ENCODE results near the gene CHD8. TPM values are rescaled to one million over a fixed set of nuclear protein-coding genes. Genes with fewer than 3 reads are reported as not detected.
"Not testable (repeated sequence)": the region's sequence is repeated elsewhere in the genome, so short reads cannot be mapped to it uniquely, and the experiment has no call there.

Gene CHD8
- total RNA-seq, 1 experiment from 2014 or later = 135 TPM

DNA sequence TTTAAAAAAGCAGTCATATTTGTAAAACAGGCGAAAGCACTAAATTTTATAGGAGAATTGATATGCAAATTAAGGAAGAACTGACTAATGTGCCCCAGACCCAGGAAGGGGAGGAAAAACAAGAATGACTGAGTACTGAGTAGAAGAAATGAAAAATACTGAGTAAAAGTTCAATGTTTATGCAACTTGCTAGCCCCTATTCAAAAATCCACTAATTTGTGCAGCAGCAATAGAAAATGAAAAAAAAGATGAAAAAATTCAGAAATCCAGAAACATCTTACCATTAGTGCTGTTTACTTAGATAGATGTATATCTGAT is 6.1 kb downstream of the CHD8 start:
- no peak overlapping the region for H3K4me3 Mint-ChIP-seq

DNA sequence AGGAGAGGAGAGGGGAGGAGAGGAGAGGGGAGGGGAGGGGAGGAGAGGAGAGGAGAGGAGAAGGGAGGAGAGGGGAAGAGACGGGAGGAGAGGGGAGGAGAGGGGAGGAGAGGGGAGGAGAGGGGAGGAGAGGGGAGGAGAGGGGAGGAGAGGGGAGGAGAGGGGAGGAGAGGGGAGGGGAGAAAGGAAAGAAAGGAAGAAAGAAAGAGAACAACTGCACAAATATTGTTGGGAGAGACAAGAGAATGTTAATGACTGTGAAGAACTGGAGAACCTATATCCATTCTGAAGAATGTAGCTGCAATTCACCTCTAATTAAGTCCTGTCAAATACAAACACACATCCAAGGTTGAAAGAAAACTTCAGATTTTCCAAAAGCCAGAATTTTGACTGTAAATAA is 13.3 kb downstream of the CHD8 start:
- H3K9me3 Mint-ChIP-seq; H3K4me1 ChIP-seq (ENCODE audit: insufficient read depth, low read length); H4K20me1 ChIP-seq (ENCODE audit: control insufficient read depth, insufficient read depth, insufficient read length); H3K4me2 ChIP-seq (ENCODE audit: insufficient read depth, insufficient read length, low read length); H3K4me3 Mint-ChIP-seq; H2BK12ac ChIP-seq (ENCODE audit: insufficient read length, low read depth, low read length); H3K27me3 Mint-ChIP-seq (ENCODE audit: low read depth); H2BK20ac ChIP-seq (ENCODE audit: low read depth, low read length, poor library complexity, severe bottlenecking); H4K8ac ChIP-seq (replicated peaks; ENCODE audit: insufficient read length, low read depth, low read length); H2BK15ac ChIP-seq (ENCODE audit: low read depth, low read length); H3K23me2 ChIP-seq (ENCODE audit: insufficient read length, low read depth, low read length, poor library complexity, severe bottlenecking); H3K9ac ChIP-seq (ENCODE audit: extremely low read depth, insufficient read length, low read length); H4K91ac ChIP-seq (ENCODE audit: insufficient read length, low read depth, low read length); H3K9me3 ChIP-seq (ENCODE audit: control insufficient read depth, low read depth, low read length); H3K27ac ChIP-seq (ENCODE audit: insufficient read length, low read depth, low read length); H3T11ph ChIP-seq (ENCODE audit: low read length); H3K23ac ChIP-seq (ENCODE audit: insufficient read length, low read depth, low read length); H3K56ac ChIP-seq (ENCODE audit: insufficient read length, low read depth, low read length); H3K79me1 ChIP-seq (ENCODE audit: insufficient read depth, low read depth, low read length, poor library complexity, severe bottlenecking); H2AFZ ChIP-seq (ENCODE audit: low read length); H4K5ac ChIP-seq (ENCODE audit: insufficient read length, low read depth, low read length); H3K4ac ChIP-seq (ENCODE audit: low read depth, low read length); H3K27ac Mint-ChIP-seq; H2BK5ac ChIP-seq (ENCODE audit: insufficient read length, low read length); H3K27me3 ChIP-seq (ENCODE audit: insufficient read depth, low read length); H2BK120ac ChIP-seq (ENCODE audit: low read depth, low read length, poor library complexity, severe bottlenecking); DNase-seq; H3K18ac ChIP-seq (ENCODE audit: insufficient read length, low read depth, low read length); H2AK5ac ChIP-seq (ENCODE audit: insufficient read length, low read length); H3K14ac ChIP-seq (ENCODE audit: insufficient read depth, low read length): not testable (repeated sequence)
- peaks cover 18% of the 10 kb centered on the region; the same call in 1 of the 2 replicates for H3K79me2 ChIP-seq (ENCODE audit: insufficient read depth, low read length)
- peaks cover 5 to 15% (median 8%) of the 10 kb centered on the region in 3 experiments; a peak in 5 of 7 replicates for H3K36me3 Mint-ChIP-seq (ENCODE audit: insufficient read depth in 1 of 3, low read depth in 3 of 3)
- peaks cover 9 to 16% of the 10 kb centered on the region in 2 experiments for H3K4me1 Mint-ChIP-seq
- no CpG with 5 or more reads among the region's 1 CpG for WGBS (ENCODE audit: extremely low coverage, insufficient read length, low lambda C conversion rate)

More for the DNA sequence above, 6.1 kb downstream of the CHD8 start:
- H3K4me2 ChIP-seq (ENCODE audit: insufficient read depth, insufficient read length, low read length) = no peak overlapping the region
- no peak overlapping the region for H3T11ph ChIP-seq (ENCODE audit: low read length)
- no peak overlapping the region for H4K8ac ChIP-seq (replicated peaks; ENCODE audit: insufficient read length, low read depth, low read length)
- Mint-ChIP-seq H3K27ac (no peak overlapping the region; a peak in 1 of 7 replicates), H3K36me3 (ENCODE audit: insufficient read depth in 1 of 3, low read depth in 3 of 3) (peaks cover 12 to 43% (median 40%) of the 10 kb centered on the region in 3 experiments), H3K4me1 (peaks cover 7 to 19% of the 10 kb centered on the region in 2 experiments), H3K9me3 (no peaks in the 10 kb centered on the region), H3K27me3 (ENCODE audit: low read depth) (no peaks in the 10 kb centered on the region)
- no peak overlapping the region for H4K91ac ChIP-seq (ENCODE audit: insufficient read length, low read depth, low read length)
- peaks cover 28% of the 10 kb centered on the region for H3K79me2 ChIP-seq (ENCODE audit: insufficient read depth, low read length)
- H3K4me1 ChIP-seq (ENCODE audit: insufficient read depth, low read length) = no peaks in the 10 kb centered on the region; the same call in 1 of the 2 replicates
- no CpG with 5 or more reads among the region's 1 CpG for WGBS (ENCODE audit: extremely low coverage, insufficient read length, low lambda C conversion rate)
- H3K9me3 ChIP-seq (ENCODE audit: control insufficient read depth, low read depth, low read length) = no peaks in the 10 kb centered on the region
- no peak overlapping the region for H2AFZ ChIP-seq (ENCODE audit: low read length)
- no peak overlapping the region for H3K18ac ChIP-seq (ENCODE audit: insufficient read length, low read depth, low read length)
- no peak overlapping the region for H2AK5ac ChIP-seq (ENCODE audit: insufficient read length, low read length)
- TF ChIP-seq, protein P1, sequence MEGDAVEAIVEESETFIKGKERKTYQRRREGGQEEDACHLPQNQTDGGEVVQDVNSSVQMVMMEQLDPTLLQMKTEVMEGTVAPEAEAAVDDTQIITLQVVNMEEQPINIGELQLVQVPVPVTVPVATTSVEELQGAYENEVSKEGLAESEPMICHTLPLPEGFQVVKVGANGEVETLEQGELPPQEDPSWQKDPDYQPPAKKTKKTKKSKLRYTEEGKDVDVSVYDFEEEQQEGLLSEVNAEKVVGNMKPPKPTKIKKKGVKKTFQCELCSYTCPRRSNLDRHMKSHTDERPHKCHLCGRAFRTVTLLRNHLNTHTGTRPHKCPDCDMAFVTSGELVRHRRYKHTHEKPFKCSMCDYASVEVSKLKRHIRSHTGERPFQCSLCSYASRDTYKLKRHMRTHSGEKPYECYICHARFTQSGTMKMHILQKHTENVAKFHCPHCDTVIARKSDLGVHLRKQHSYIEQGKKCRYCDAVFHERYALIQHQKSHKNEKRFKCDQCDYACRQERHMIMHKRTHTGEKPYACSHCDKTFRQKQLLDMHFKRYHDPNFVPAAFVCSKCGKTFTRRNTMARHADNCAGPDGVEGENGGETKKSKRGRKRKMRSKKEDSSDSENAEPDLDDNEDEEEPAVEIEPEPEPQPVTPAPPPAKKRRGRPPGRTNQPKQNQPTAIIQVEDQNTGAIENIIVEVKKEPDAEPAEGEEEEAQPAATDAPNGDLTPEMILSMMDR (conservative IDR thresholded peaks at IDR 0.05) = no peak
- H3K23me2 ChIP-seq (ENCODE audit: insufficient read length, low read depth, low read length, poor library complexity, severe bottlenecking) = peaks cover 3% of the 10 kb centered on the region
- no peak overlapping the region for H2BK20ac ChIP-seq (ENCODE audit: low read depth, low read length, poor library complexity, severe bottlenecking)
- peaks cover 4% of the 10 kb centered on the region for H3K79me1 ChIP-seq (ENCODE audit: insufficient read depth, low read depth, low read length, poor library complexity, severe bottlenecking)
- H2BK12ac ChIP-seq (ENCODE audit: insufficient read length, low read depth, low read length) = no peak overlapping the region
- no peak overlapping the region for H3K56ac ChIP-seq (ENCODE audit: insufficient read length, low read depth, low read length)
- no peak overlapping the region for H3K27ac ChIP-seq (ENCODE audit: insufficient read length, low read depth, low read length)
- no peak overlapping the region for H4K5ac ChIP-seq (ENCODE audit: insufficient read length, low read depth, low read length)
- DNase-seq = no peak
- H3K4ac ChIP-seq (ENCODE audit: low read depth, low read length) = no peak overlapping the region
- H3K14ac ChIP-seq (ENCODE audit: insufficient read depth, low read length) = no peak overlapping the region
- no peaks in the 10 kb centered on the region for H4K20me1 ChIP-seq (ENCODE audit: control insufficient read depth, insufficient read depth, insufficient read length)
- H2BK5ac ChIP-seq (ENCODE audit: insufficient read length, low read length) = no peak overlapping the region
- H2BK120ac ChIP-seq (ENCODE audit: low read depth, low read length, poor library complexity, severe bottlenecking) = no peak overlapping the region
- no peak overlapping the region for H2BK15ac ChIP-seq (ENCODE audit: low read depth, low read length)
- H3K27me3 ChIP-seq (ENCODE audit: insufficient read depth, low read length) = no peaks in the 10 kb centered on the region
- no peak overlapping the region for H3K9ac ChIP-seq (ENCODE audit: extremely low read depth, insufficient read length, low read length)
- H3K23ac ChIP-seq (ENCODE audit: insufficient read length, low read depth, low read length) = no peak overlapping the region
